GM12878 (cell line): Measurements from ENCODE around the gene CLDN14.

ENCODE experiments used
- ESRRA ChIP-seq: IDR thresholded peaks from 2 replicates; pipeline ENCODE4 v1.6.1; 2012; ENCODE audit warnings: mild to moderate bottlenecking, low read length, improper control_type of control experiment
- HDAC2 ChIP-seq: fragments of 200-600 bp; sonication (generic); IDR thresholded peaks from 2 replicates; pipeline ENCODE4 v1.6.1; 2017
- HDAC6 ChIP-seq: fragments of 200-600 bp; sonication (generic); IDR thresholded peaks from one replicate; pipeline ENCODE4 v1.8.0; 2017; ENCODE audit warnings: antibody characterized with exemption; ENCODE audit not compliant: unreplicated experiment
- LARP7 ChIP-seq: fragments of 450-650 bp; IDR thresholded peaks from 2 replicates; pipeline ENCODE4 v1.6.1; 2017; ENCODE audit warnings: mild to moderate bottlenecking
- NR2C2 ChIP-seq: IDR thresholded peaks from 2 replicates; pipeline ENCODE4 v1.6.1; 2011; ENCODE audit warnings: borderline replicate concordance, low read depth; ENCODE audit not compliant: control insufficient read depth, insufficient read length
- RCOR1 ChIP-seq: conservative IDR thresholded peaks from 2 replicates; pipeline ENCODE4 v1.6.1; 2012; ENCODE audit warnings: low read depth, low read length, improper control_type of control experiment
- TF ChIP-seq, protein P1 (sequence below): fragments of 450-650 bp; formaldehyde crosslinking; IDR thresholded peaks from 2 replicates; pipeline ENCODE4 v1.5.0; 2022; ENCODE audit warnings: mild to moderate bottlenecking, missing genetic modification characterization
- TF ChIP-seq, protein P2 (sequence below), 3 experiments: IDR thresholded peaks in 2 of 3; conservative IDR thresholded peaks in 1 of 3; 2 replicates each; pipeline ENCODE4 v1.5.1; 2011; ENCODE audit warnings: low read depth in 3 of 3, low read length in 3 of 3, mild to moderate bottlenecking in 3 of 3, control low read depth in 2 of 3, moderate library complexity in 2 of 3, inconsistent platforms in 1 of 3, mixed read lengths in 1 of 3; ENCODE audit not compliant: control insufficient read depth in 2 of 3, insufficient read depth in 1 of 3; ENCODE audit errors: extremely low read depth in 1 of 3
- TF ChIP-seq, protein P3 (sequence below): IDR thresholded peaks from 2 replicates; pipeline ENCODE4 v1.6.1; 2012; ENCODE audit warnings: low read depth, low read length, improper control_type of control experiment
- TF ChIP-seq, protein P4 (sequence below): IDR thresholded peaks from 2 replicates; pipeline ENCODE4 v1.6.1; 2012; ENCODE audit warnings: low read depth, low read length, improper control_type of control experiment

DNA sequence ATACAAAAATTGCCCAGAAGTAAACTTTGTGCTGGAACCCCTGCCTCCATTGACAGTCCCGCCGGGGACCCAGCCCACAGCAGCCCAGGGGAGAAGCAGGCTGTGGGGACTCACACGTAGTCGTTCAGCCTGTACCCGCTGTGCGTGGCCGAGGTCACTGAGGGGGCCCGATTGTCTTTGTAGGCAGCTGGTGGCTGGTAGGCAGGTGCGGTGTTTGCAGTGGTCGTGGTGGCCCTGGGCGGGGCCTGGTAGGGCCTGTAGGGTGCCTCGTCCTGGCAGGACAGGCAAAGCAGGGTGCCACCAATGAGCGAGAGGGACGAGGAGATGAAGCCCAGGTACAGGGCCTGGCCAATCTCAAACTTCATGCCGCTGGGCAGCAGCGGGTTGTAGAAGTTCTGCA, 19.1 kb downstream of the CLDN14 start:
- TF ChIP-seq, protein P1, sequence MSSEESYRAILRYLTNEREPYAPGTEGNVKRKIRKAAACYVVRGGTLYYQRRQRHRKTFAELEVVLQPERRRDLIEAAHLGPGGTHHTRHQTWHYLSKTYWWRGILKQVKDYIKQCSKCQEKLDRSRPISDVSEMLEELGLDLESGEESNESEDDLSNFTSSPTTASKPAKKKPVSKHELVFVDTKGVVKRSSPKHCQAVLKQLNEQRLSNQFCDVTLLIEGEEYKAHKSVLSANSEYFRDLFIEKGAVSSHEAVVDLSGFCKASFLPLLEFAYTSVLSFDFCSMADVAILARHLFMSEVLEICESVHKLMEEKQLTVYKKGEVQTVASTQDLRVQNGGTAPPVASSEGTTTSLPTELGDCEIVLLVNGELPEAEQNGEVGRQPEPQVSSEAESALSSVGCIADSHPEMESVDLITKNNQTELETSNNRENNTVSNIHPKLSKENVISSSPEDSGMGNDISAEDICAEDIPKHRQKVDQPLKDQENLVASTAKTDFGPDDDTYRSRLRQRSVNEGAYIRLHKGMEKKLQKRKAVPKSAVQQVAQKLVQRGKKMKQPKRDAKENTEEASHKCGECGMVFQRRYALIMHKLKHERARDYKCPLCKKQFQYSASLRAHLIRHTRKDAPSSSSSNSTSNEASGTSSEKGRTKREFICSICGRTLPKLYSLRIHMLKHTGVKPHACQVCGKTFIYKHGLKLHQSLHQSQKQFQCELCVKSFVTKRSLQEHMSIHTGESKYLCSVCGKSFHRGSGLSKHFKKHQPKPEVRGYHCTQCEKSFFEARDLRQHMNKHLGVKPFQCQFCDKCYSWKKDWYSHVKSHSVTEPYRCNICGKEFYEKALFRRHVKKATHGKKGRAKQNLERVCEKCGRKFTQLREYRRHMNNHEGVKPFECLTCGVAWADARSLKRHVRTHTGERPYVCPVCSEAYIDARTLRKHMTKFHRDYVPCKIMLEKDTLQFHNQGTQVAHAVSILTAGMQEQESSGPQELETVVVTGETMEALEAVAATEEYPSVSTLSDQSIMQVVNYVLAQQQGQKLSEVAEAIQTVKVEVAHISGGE (CRISPR knock-in tag) = no peak
- TF ChIP-seq ESRRA (no peak), HDAC2 (no peak), RCOR1 (no peak), LARP7 (no peak), NR2C2 (no peak), HDAC6 (no peak)
- TF ChIP-seq, protein P2, sequence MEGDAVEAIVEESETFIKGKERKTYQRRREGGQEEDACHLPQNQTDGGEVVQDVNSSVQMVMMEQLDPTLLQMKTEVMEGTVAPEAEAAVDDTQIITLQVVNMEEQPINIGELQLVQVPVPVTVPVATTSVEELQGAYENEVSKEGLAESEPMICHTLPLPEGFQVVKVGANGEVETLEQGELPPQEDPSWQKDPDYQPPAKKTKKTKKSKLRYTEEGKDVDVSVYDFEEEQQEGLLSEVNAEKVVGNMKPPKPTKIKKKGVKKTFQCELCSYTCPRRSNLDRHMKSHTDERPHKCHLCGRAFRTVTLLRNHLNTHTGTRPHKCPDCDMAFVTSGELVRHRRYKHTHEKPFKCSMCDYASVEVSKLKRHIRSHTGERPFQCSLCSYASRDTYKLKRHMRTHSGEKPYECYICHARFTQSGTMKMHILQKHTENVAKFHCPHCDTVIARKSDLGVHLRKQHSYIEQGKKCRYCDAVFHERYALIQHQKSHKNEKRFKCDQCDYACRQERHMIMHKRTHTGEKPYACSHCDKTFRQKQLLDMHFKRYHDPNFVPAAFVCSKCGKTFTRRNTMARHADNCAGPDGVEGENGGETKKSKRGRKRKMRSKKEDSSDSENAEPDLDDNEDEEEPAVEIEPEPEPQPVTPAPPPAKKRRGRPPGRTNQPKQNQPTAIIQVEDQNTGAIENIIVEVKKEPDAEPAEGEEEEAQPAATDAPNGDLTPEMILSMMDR (IDR thresholded peaks at IDR 0.05 in 2 of 3, conservative IDR thresholded peaks at IDR 0.05 in 1 of 3; ENCODE audit: control insufficient read depth in 2 of 3, extremely low read depth in 1 of 3, insufficient read depth in 1 of 3, low read depth in 3 of 3, low read length in 3 of 3) = no peak
- TF ChIP-seq, protein P3, sequence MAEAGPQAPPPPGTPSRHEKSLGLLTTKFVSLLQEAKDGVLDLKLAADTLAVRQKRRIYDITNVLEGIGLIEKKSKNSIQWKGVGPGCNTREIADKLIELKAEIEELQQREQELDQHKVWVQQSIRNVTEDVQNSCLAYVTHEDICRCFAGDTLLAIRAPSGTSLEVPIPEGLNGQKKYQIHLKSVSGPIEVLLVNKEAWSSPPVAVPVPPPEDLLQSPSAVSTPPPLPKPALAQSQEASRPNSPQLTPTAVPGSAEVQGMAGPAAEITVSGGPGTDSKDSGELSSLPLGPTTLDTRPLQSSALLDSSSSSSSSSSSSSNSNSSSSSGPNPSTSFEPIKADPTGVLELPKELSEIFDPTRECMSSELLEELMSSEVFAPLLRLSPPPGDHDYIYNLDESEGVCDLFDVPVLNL = no peak
- TF ChIP-seq, protein P4, sequence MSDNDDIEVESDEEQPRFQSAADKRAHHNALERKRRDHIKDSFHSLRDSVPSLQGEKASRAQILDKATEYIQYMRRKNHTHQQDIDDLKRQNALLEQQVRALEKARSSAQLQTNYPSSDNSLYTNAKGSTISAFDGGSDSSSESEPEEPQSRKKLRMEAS = no peak
